Measurements from ENCODE around the gene ZNF385D.

Gene ZNF385D

GRCh38 chr3:21449738-21450137 lies 301.3 kb downstream of the ZNF385D start:
- DNase-seq (ENCODE audit: low read depth), result no peak

- DNase-seq (ENCODE audit: low read depth), result no peak
Observed at GRCh38 chr3:21447476-21448151, 303.4 kb downstream of the ZNF385D start.

GRCh38 chr3:21446945-21447475 lies 304.0 kb downstream of the ZNF385D start:
- no peak for DNase-seq (ENCODE audit: low read depth)

- DNase-seq (ENCODE audit: low read depth), result no peak
Observed at GRCh38 chr3:21446027-21446426, 305.0 kb downstream of the ZNF385D start.

- DNase-seq (ENCODE audit: low read depth), result no peak
Observed at GRCh38 chr3:21441821-21442220, 309.2 kb downstream of the ZNF385D start.

- no peak for DNase-seq (ENCODE audit: low read depth)
Observed at GRCh38 chr3:21436835-21437234, 314.2 kb downstream of the ZNF385D start.

GRCh38 chr3:21435871-21436270 lies 315.1 kb downstream of the ZNF385D start:
- no peak for DNase-seq (ENCODE audit: low read depth)

- no peak for DNase-seq (ENCODE audit: low read depth)
Observed at GRCh38 chr3:21434310-21434709, 316.7 kb downstream of the ZNF385D start.

- no peak for DNase-seq (ENCODE audit: low read depth)
Observed at GRCh38 chr3:21433751-21434150, 317.3 kb downstream of the ZNF385D start.

- no peak for DNase-seq (ENCODE audit: low read depth)
Observed at GRCh38 chr3:21426920-21427319, 324.1 kb downstream of the ZNF385D start.

GRCh38 chr3:21425715-21426114 lies 325.3 kb downstream of the ZNF385D start:
- no peak for DNase-seq (ENCODE audit: low read depth)

GRCh38 chr3:21421096-21421495 lies 329.9 kb downstream of the ZNF385D start:
- DNase-seq (ENCODE audit: low read depth), result no peak

- DNase-seq (ENCODE audit: low read depth), result no peak
Observed at GRCh38 chr3:21417991-21418390, 333.0 kb downstream of the ZNF385D start.

- DNase-seq (ENCODE audit: low read depth), result no peak
Observed at GRCh38 chr3:21414506-21414905, 336.5 kb downstream of the ZNF385D start.

- no peak for DNase-seq (ENCODE audit: low read depth)
Observed at GRCh38 chr3:21411058-21411457, 340.0 kb downstream of the ZNF385D start.

GRCh38 chr3:21409401-21409800 lies 341.6 kb downstream of the ZNF385D start:
- DNase-seq (ENCODE audit: low read depth), result no peak

- DNase-seq (ENCODE audit: low read depth), result no peak
Observed at GRCh38 chr3:21407743-21408142, 343.3 kb downstream of the ZNF385D start.

GRCh38 chr3:21405671-21406667 lies 345.0 kb downstream of the ZNF385D start:
- DNase-seq (ENCODE audit: low read depth), result no peak

GRCh38 chr3:21398461-21398860 lies 352.5 kb downstream of the ZNF385D start:
- no peak for DNase-seq (ENCODE audit: low read depth)

- no peak for DNase-seq (ENCODE audit: low read depth)
Observed at GRCh38 chr3:21393683-21394311, 357.2 kb downstream of the ZNF385D start.

GRCh38 chr3:21392526-21392925 lies 358.5 kb downstream of the ZNF385D start:
- DNase-seq (ENCODE audit: low read depth), result no peak

GRCh38 chr3:21390856-21391255 lies 360.2 kb downstream of the ZNF385D start:
- DNase-seq (ENCODE audit: low read depth), result no peak

Data from activated T-cell treated with anti-CD3 and anti-CD28 coated beads for 1 hour (primary cell).